Trophoblast cell (in vitro differentiated cells and primary cell): Measurements from ENCODE around the gene GIPC2.

Source experiments
- DNase-seq, 2 donors: peaks; one replicate each; pipeline ENCODE4 v3.0.0-alpha.2; 2016
- H2AFZ ChIP-seq: 2 replicates; pipeline ENCODE4 v1.6.1; 2013; ENCODE audit warnings: low read length, moderate library complexity, mild to moderate bottlenecking; ENCODE audit not compliant: insufficient read depth, poor library complexity
- H2AK5ac ChIP-seq: 2 replicates; pipeline ENCODE4 v1.6.1; 2013; ENCODE audit warnings: mild to moderate bottlenecking, low read length
- H2BK120ac ChIP-seq: 2 replicates; pipeline ENCODE4 v1.6.1; 2013; ENCODE audit warnings: low read length, mild to moderate bottlenecking, moderate library complexity; ENCODE audit not compliant: insufficient read depth, poor library complexity
- H2BK12ac ChIP-seq: 2 replicates; pipeline ENCODE4 v1.6.1; 2013; ENCODE audit warnings: mild to moderate bottlenecking, low read length, moderate library complexity
- H2BK5ac ChIP-seq: 2 replicates; pipeline ENCODE4 v1.6.1; 2013; ENCODE audit warnings: low read length, low read depth, moderate library complexity, mild to moderate bottlenecking; ENCODE audit not compliant: poor library complexity
- H3K14ac ChIP-seq: 2 replicates; pipeline ENCODE4 v1.6.1; 2013; ENCODE audit warnings: mild to moderate bottlenecking, low read length
- H3K18ac ChIP-seq: 2 replicates; pipeline ENCODE4 v1.6.1; 2013; ENCODE audit warnings: mild to moderate bottlenecking, low read length
- H3K23ac ChIP-seq: 2 replicates; pipeline ENCODE4 v1.6.1; 2013; ENCODE audit warnings: low read length
- H3K27ac ChIP-seq: 2 replicates; pipeline ENCODE4 v1.5.1; 2013; ENCODE audit warnings: low read depth, mild to moderate bottlenecking, inconsistent platforms, low read length, moderate library complexity
- H3K27me3 ChIP-seq: 2 replicates; pipeline ENCODE4 v1.6.1; 2013; ENCODE audit warnings: inconsistent platforms, mild to moderate bottlenecking, low read length, moderate library complexity; ENCODE audit not compliant: insufficient read depth
- H3K36me3 ChIP-seq, 2 experiments: 1 replicate in 1 of 2; 2 replicates in 1 of 2; pipeline ENCODE4 v1.6.1; 2013; ENCODE audit warnings: low read length in 2 of 2, mild to moderate bottlenecking in 2 of 2, moderate library complexity in 1 of 2; ENCODE audit not compliant: insufficient read depth in 2 of 2, control insufficient read depth in 1 of 2
- H3K4ac ChIP-seq: 2 replicates; pipeline ENCODE4 v1.6.1; 2013; ENCODE audit warnings: low read depth, mild to moderate bottlenecking, low read length, moderate library complexity
- H3K4me1 ChIP-seq, 2 experiments: 1 replicate in 1 of 2; 2 replicates in 1 of 2; pipeline ENCODE4 v1.6.1; 2013; ENCODE audit warnings: low read length in 2 of 2, mild to moderate bottlenecking in 2 of 2, moderate library complexity in 1 of 2; ENCODE audit not compliant: insufficient read depth in 2 of 2, control insufficient read depth in 1 of 2
- H3K4me2 ChIP-seq: 2 replicates; pipeline ENCODE4 v1.6.1; 2013; ENCODE audit warnings: inconsistent platforms, mild to moderate bottlenecking, low read length, moderate library complexity
- H3K4me3 ChIP-seq: 2 replicates; pipeline ENCODE4 v1.5.1; 2013; ENCODE audit warnings: mild to moderate bottlenecking, low read depth, low read length, inconsistent platforms
- H3K79me1 ChIP-seq: one replicate; pipeline ENCODE4 v1.6.1; 2013; ENCODE audit warnings: low read length
- H3K79me2 ChIP-seq: 2 replicates; pipeline ENCODE4 v1.6.1; 2013; ENCODE audit warnings: low read length, mild to moderate bottlenecking; ENCODE audit not compliant: control insufficient read depth, insufficient read depth, poor library complexity
- H3K9ac ChIP-seq: 2 replicates; pipeline ENCODE4 v1.6.1; 2013; ENCODE audit warnings: mild to moderate bottlenecking, low read length
- H3K9me3 ChIP-seq: 2 replicates; pipeline ENCODE4 v1.6.1; 2013; ENCODE audit warnings: low read depth, mild to moderate bottlenecking, control low read depth, inconsistent platforms, low read length; ENCODE audit not compliant: insufficient read depth
- H4K12ac ChIP-seq: 2 replicates; pipeline ENCODE4 v1.6.1; 2013; ENCODE audit warnings: low read depth, mild to moderate bottlenecking, low read length, moderate library complexity
- H4K8ac ChIP-seq: 2 replicates; pipeline ENCODE4 v1.6.1; 2013; ENCODE audit warnings: low read depth, mild to moderate bottlenecking, low read length, moderate library complexity
- H4K91ac ChIP-seq: one replicate; pipeline ENCODE4 v1.6.1; 2013; ENCODE audit warnings: low read depth, mild to moderate bottlenecking, low read length, moderate library complexity
- WGBS: extraction: QIAGEN DNeasy Blood & Tissue Kit; methylation state at CpG from one replicate; pipeline ENCODE4 v1.1.7; 2013; ENCODE audit warnings: missing lambda C conversion rate; ENCODE audit not compliant: insufficient read length, insufficient coverage; ENCODE audit errors: extremely low coverage; 5-methylcytosine and 5-hydroxymethylcytosine counted together

GIPC2 gene

DNA sequence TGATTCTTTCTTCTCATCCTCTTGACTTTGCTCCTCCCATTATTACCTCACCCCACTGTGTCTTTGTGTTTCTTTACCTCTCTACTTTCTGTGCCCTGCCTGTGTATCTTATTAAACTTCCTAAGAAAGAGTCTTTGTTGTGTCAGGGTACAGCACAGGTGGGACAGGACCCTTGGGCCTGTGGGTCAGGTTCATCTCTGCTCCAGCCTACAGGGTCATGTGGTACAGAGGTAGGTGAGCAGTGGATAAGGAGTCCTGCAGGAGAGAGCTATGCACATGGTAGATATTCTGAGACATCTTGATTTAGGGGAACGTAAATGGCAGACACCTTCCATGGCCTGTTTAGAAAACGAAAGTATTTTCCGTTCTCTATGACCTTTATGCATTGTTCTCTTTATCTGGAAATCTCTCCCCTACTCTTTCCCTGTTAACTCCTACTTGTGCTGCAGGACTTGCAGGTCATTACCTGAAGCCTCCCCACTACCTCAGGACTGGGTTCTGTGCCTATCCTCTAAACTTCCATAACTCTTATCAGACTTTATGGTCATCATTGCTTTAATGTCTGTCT is 9.9 kb downstream of the GIPC2 start:
- Histone ChIP-seq H3K27ac (no peak overlapping the region), H3K79me1 (no peaks in the 10 kb centered on the region), H3K9me3 (no peaks in the 10 kb centered on the region), H3K4me2 (no peak overlapping the region), H2AFZ (no peak overlapping the region), H2BK5ac (no peak overlapping the region), H4K91ac (no peak overlapping the region), H3K18ac (no peak overlapping the region), H3K27me3 (no peaks in the 10 kb centered on the region), H3K79me2 (no peaks in the 10 kb centered on the region), H2AK5ac (no peak overlapping the region), H3K4me1 (no peaks in the 10 kb centered on the region), H4K8ac (no peak overlapping the region), H2BK120ac (no peak overlapping the region), H3K36me3 (no peaks in the 10 kb centered on the region), H3K14ac (no peak overlapping the region), H3K4me3 (no peak overlapping the region), H3K9ac (no peak overlapping the region), H4K12ac (no peak overlapping the region), H3K23ac (no peak overlapping the region), H2BK12ac (no peak overlapping the region), H3K4ac (no peak overlapping the region)
- peak in 1 of 2 donors; percentile 37 for DNase-seq
- WGBS: no CpG with 5 or more reads among the region's 3 CpGs

DNA sequence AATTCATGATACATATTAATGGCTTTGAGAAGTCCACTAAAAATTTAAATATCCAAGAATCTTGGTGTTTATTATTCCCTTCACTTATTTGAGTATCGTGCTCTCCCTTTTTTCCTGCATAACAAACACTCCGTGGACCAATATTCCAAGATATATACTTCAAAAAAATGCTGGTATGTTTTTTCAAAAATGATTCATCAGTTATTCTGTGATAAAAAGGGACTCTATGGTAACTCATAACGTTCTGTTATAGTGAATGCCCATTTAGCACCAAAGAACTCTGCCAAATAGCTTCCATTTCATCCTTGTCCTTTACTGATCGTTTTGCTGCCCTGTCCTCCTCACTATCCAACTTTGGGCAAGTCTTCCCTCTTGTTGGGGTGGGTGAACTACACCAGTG is 12.9 kb downstream of the GIPC2 start:
- Histone ChIP-seq H3K27ac (no peak overlapping the region), H3K27me3 (no peaks in the 10 kb centered on the region), H3K23ac (no peak overlapping the region), H2BK5ac (no peak overlapping the region), H4K8ac (no peak overlapping the region), H3K4me1 (no peaks in the 10 kb centered on the region), H3K9ac (no peak overlapping the region), H3K18ac (no peak overlapping the region), H2AK5ac (no peak overlapping the region), H3K4me3 (no peak overlapping the region), H3K9me3 (no peaks in the 10 kb centered on the region), H3K36me3 (no peaks in the 10 kb centered on the region), H2AFZ (no peak overlapping the region), H3K4me2 (no peak overlapping the region), H2BK12ac (no peak overlapping the region), H2BK120ac (no peak overlapping the region), H3K79me2 (no peaks in the 10 kb centered on the region), H4K91ac (no peak overlapping the region), H3K79me1 (no peaks in the 10 kb centered on the region), H3K14ac (no peak overlapping the region), H4K12ac (no peak overlapping the region), H3K4ac (no peak overlapping the region)
- no peak for DNase-seq
- no CpG with 5 or more reads among the region's 4 CpGs for WGBS

DNA sequence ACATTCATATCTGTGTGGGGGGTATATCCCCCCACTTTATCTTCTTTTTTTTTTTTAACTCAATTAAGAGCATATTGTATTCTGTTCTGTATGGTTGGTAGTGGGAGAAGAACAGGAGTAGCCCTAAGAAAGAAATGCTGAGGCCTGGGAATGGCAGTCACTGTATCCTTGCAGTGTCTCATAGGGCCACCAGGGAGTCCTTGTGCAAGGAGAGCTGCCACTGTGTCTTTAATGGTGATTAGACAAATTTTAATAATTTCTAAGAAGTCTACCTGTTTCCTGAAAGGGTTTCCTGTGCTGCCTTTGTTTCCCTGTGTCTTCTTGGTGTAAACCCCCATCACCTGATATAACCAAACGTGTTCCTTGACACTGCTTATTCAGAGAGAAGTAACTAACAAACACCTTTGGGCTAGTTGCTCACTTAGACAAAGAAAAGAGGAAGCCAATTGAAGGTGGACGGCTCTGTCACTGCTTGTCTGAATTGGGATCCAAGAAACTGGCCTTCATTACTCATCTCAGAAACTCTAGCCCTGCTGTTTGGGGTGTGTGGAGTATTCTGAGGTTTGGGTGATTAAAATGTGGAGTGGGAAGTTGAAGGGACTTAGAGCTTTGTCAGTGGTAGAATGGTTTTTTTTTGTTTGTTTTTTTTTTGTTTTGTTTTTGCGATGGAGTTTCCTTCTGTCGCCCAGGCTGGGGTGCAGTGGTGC is 15.2 kb downstream of the GIPC2 start:
- no peak overlapping the region for H2AK5ac ChIP-seq
- H2BK120ac ChIP-seq: no peak overlapping the region
- no peaks in the 10 kb centered on the region for H3K27me3 ChIP-seq
- no peak overlapping the region for H2BK5ac ChIP-seq
- no peaks in the 10 kb centered on the region for H3K36me3 ChIP-seq
- H4K8ac ChIP-seq: no peak overlapping the region
- DNase-seq: no peak
- H4K12ac ChIP-seq: no peak overlapping the region
- H3K79me2 ChIP-seq: no peaks in the 10 kb centered on the region
- no peaks in the 10 kb centered on the region for H3K9me3 ChIP-seq
- H2AFZ ChIP-seq: no peak overlapping the region
- H3K14ac ChIP-seq: no peak overlapping the region
- no peaks in the 10 kb centered on the region for H3K79me1 ChIP-seq
- H2BK12ac ChIP-seq: no peak overlapping the region
- H3K4ac ChIP-seq: no peak overlapping the region
- no peak overlapping the region for H3K27ac ChIP-seq
- no peak overlapping the region for H3K4me3 ChIP-seq
- no peaks in the 10 kb centered on the region for H3K4me1 ChIP-seq
- H3K4me2 ChIP-seq: no peak overlapping the region
- H4K91ac ChIP-seq: no peak overlapping the region
- no CpG with 5 or more reads among the region's 4 CpGs for WGBS
- H3K18ac ChIP-seq: no peak overlapping the region
- H3K9ac ChIP-seq: no peak overlapping the region
- no peak overlapping the region for H3K23ac ChIP-seq

DNA sequence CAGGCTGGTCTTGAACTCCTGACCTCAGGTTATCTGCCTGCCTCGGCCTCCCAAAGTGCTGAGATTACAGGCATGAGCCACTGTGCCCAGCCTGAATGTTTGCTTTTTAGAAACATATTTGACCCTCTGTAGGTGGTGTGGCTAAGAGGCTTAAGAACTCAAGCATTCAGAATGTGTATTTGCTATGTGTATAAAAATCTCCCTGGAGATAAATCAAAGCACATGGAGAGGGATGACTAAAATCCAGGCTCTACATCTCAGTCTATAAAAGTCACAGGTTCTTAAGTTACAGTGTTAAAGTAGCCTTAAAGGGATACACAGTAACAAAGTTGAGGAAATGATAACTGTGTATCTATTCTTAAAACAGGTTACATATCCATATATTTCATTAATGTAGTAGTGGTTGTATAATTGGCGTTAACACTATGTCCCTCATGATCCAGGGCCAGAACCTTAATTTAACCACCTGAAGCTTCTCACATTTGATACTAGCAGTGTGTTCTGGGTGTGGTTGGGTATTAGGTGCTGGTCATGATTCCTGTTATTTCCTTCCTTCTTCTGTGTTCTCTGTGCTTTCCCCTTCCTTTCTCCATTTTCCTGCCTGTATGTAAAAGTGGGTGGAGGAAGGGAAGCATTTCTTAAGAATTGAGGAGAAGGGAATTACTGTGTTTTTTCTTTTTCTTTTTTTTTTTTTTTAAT is 16.2 kb downstream of the GIPC2 start:
- no peak overlapping the region for H3K27ac ChIP-seq

More for the DNA sequence above, 16.2 kb downstream of the GIPC2 start:
- H3K36me3 ChIP-seq: no peaks in the 10 kb centered on the region
- H3K14ac ChIP-seq: no peak overlapping the region
- no peaks in the 10 kb centered on the region for H3K79me2 ChIP-seq
- H3K23ac ChIP-seq: no peak overlapping the region
- no peaks in the 10 kb centered on the region for H3K79me1 ChIP-seq
- H4K12ac ChIP-seq: no peak overlapping the region
- no CpG with 5 or more reads among the region's 2 CpGs for WGBS
- no peak overlapping the region for H2BK12ac ChIP-seq
- no peak overlapping the region for H3K4ac ChIP-seq
- H2BK5ac ChIP-seq: no peak overlapping the region
- H4K91ac ChIP-seq: no peak overlapping the region
- no peak overlapping the region for H3K9ac ChIP-seq
- H3K4me1 ChIP-seq: no peaks in the 10 kb centered on the region
- no peak overlapping the region for H3K18ac ChIP-seq
- H2AFZ ChIP-seq: no peak overlapping the region
- H3K9me3 ChIP-seq: no peaks in the 10 kb centered on the region
- no peak overlapping the region for H3K4me2 ChIP-seq
- H2BK120ac ChIP-seq: no peak overlapping the region
- H3K4me3 ChIP-seq: no peak overlapping the region
- no peak for DNase-seq
- no peak overlapping the region for H2AK5ac ChIP-seq
- H3K27me3 ChIP-seq: no peaks in the 10 kb centered on the region
- no peak overlapping the region for H4K8ac ChIP-seq
